Kidney epithelial cell (primary cell): Measurements from ENCODE around the gene DRG1. TPM values are rescaled to one million over a fixed set of nuclear protein-coding genes. Genes with fewer than 3 reads are reported as not detected.
A peak's percentile ranks its signal among the peaks of the same experiment; 100 is the strongest.

Source experiments
- DNase-seq: peaks from one replicate; pipeline ENCODE4 v3.0.0-alpha.2; 2010; ENCODE audit warnings: low read depth
- H3K27me3 ChIP-seq: 2 replicates; pipeline ENCODE4 v1.6.0; 2011; ENCODE audit warnings: low read length; ENCODE audit not compliant: control insufficient read depth, insufficient read depth
- H3K36me3 ChIP-seq: 2 replicates; pipeline ENCODE4 v1.5.1; 2011; ENCODE audit warnings: low read length; ENCODE audit not compliant: control insufficient read depth, insufficient read depth
- H3K4me3 ChIP-seq: 2 replicates; pipeline ENCODE4 v1.5.1; 2011; ENCODE audit warnings: low read depth, mild to moderate bottlenecking, control low read depth, low read length
- CTCF ChIP-seq: IDR thresholded peaks from 2 replicates; pipeline ENCODE4 v1.5.1; 2011; ENCODE audit warnings: mild to moderate bottlenecking, moderate library complexity, low read length, control low read depth, inconsistent platforms; ENCODE audit not compliant: insufficient read depth, poor library complexity, severe bottlenecking
- total RNA-seq: library from RNA; depleted of rRNA; stranded (reverse); fragments of >200 nt; gene quantifications from 2 replicates; pipeline ENCODE4 v1.2.3, GENCODE V29; 2015

The DRG1 gene
- total RNA-seq, 1 donor from 2014 or later: 68.9 TPM

GRCh38 chr22:31449506-31449905 lies 50.1 kb downstream of the DRG1 start:
- TF ChIP-seq CTCF: no peak
- Histone ChIP-seq H3K4me3 (no peak overlapping the region), H3K36me3 (no peaks in the 10 kb centered on the region), H3K27me3 (no peaks in the 10 kb centered on the region)
- no peak for DNase-seq

GRCh38 chr22:31451709-31452571 lies 52.5 kb downstream of the DRG1 start:
- Histone ChIP-seq H3K4me3 (no peak overlapping the region), H3K36me3 (peaks cover 2% of the 10 kb centered on the region), H3K27me3 (no peaks in the 10 kb centered on the region)
- peak; percentile 4 for DNase-seq
- TF ChIP-seq CTCF: peak; percentile 76

GRCh38 chr22:31461699-31462098 lies 62.3 kb downstream of the DRG1 start:
- Histone ChIP-seq H3K27me3 (no peaks in the 10 kb centered on the region), H3K4me3 (no peak overlapping the region), H3K36me3 (no peaks in the 10 kb centered on the region)
- no peak for DNase-seq
- no peak for TF ChIP-seq CTCF

GRCh38 chr22:31465307-31465706 lies 65.9 kb downstream of the DRG1 start:
- Histone ChIP-seq H3K4me3 (no peak overlapping the region), H3K36me3 (no peaks in the 10 kb centered on the region), H3K27me3 (no peaks in the 10 kb centered on the region)
- no peak for DNase-seq
- TF ChIP-seq CTCF: no peak

GRCh38 chr22:31474743-31475142 lies 75.3 kb downstream of the DRG1 start:
- DNase-seq: no peak
- H3K27me3 ChIP-seq: no peaks in the 10 kb centered on the region
- TF ChIP-seq CTCF: no peak
- no peaks in the 10 kb centered on the region for H3K36me3 ChIP-seq
- H3K4me3 ChIP-seq: no peak overlapping the region

GRCh38 chr22:31475800-31476199 lies 76.4 kb downstream of the DRG1 start:
- no peak for TF ChIP-seq CTCF
- no peak for DNase-seq
- no peak overlapping the region for H3K4me3 ChIP-seq
- no peaks in the 10 kb centered on the region for H3K27me3 ChIP-seq
- no peaks in the 10 kb centered on the region for H3K36me3 ChIP-seq
